Smooth muscle cell (in vitro differentiated cells): ENCODE results near the gene SMTNL1. TPM values are rescaled to one million over a fixed set of nuclear protein-coding genes. Genes with fewer than 3 reads are reported as not detected.

Experiments
- DNase-seq: peaks from one replicate; lab custom pipeline; 2025; ENCODE audit not compliant: unreplicated experiment; lab: John Stamatoyannopoulos, UW
- H2AFZ ChIP-seq: fragments of 200-600 bp; sonication (generic); 2 replicates; pipeline ENCODE4 v1.6.0; 2016; ENCODE audit warnings: antibody characterized with exemption, low read depth, mild to moderate bottlenecking
- H3F3A ChIP-seq: fragments of 200-600 bp; sonication (generic); 2 replicates; pipeline ENCODE4 v1.6.0; 2017; ENCODE audit warnings: antibody characterized with exemption, low read depth
- H3K27ac ChIP-seq: fragments of 200-600 bp; sonication (generic); 2 replicates; pipeline ENCODE4 v1.5.1; 2016; ENCODE audit warnings: low read depth, mild to moderate bottlenecking
- H3K27me3 ChIP-seq: fragments of 200-600 bp; sonication (generic); 2 replicates; pipeline ENCODE4 v1.6.1; 2016; ENCODE audit warnings: low read depth, mild to moderate bottlenecking
- H3K36me3 ChIP-seq: fragments of 200-600 bp; sonication (generic); 2 replicates; pipeline ENCODE4 v1.5.1; 2016; ENCODE audit warnings: low read depth
- H3K4me1 ChIP-seq: fragments of 200-600 bp; sonication (generic); 2 replicates; pipeline ENCODE4 v1.5.1; 2016; ENCODE audit warnings: low read depth
- H3K4me2 ChIP-seq: fragments of 200-600 bp; sonication (generic); 2 replicates; pipeline ENCODE4 v1.6.0; 2016; ENCODE audit warnings: mild to moderate bottlenecking
- H3K4me3 ChIP-seq: fragments of 200-600 bp; sonication (generic); 2 replicates; pipeline ENCODE4 v1.5.1; 2016; ENCODE audit warnings: mild to moderate bottlenecking
- H3K79me2 ChIP-seq: fragments of 200-600 bp; sonication (generic); 2 replicates; pipeline ENCODE4 v1.6.0; 2016; ENCODE audit warnings: low read depth, mild to moderate bottlenecking
- H3K9ac ChIP-seq: fragments of 200-600 bp; sonication (generic); 2 replicates; pipeline ENCODE4 v1.6.0; 2016; ENCODE audit warnings: low read depth
- H3K9me3 ChIP-seq: fragments of 200-600 bp; sonication (generic); replicated peaks from 2 replicates; pipeline ENCODE4 v1.5.1; 2016; ENCODE audit warnings: low read depth
- H4K20me1 ChIP-seq: fragments of 200-600 bp; sonication (generic); 2 replicates; pipeline ENCODE4 v1.6.0; 2016; ENCODE audit warnings: low read depth
- WGBS: methylation state at CpG from one replicate; pipeline ENCODE4 v1.1.7; 2016; ENCODE audit warnings: low lambda C conversion rate; 5-methylcytosine and 5-hydroxymethylcytosine counted together
- polyA plus RNA-seq: library from polyadenylated mRNA; unstranded; fragments of >200 nt; fragmentation: Nextera tagmentation; extraction: Ambion mirVana; gene quantifications from 2 replicates; pipeline ENCODE4 v1.2.1, GENCODE V29; 2016
- total RNA-seq: library from RNA; depleted of rRNA; stranded (reverse); fragments of >200 nt; gene quantifications from 2 replicates; pipeline ENCODE4 v1.2.3, GENCODE V29; 2014
- TF ChIP-seq, protein P1 (sequence below): fragments of 200-600 bp; sonication (generic); IDR thresholded peaks from 2 replicates; pipeline ENCODE4 v1.5.1; 2017; ENCODE audit warnings: borderline replicate concordance, mild to moderate bottlenecking, antibody characterized with exemption; ENCODE audit not compliant: insufficient read depth, poor library complexity, severe bottlenecking

The SMTNL1 gene
- total and polyA plus RNA-seq, 2 experiments from 2014 or later, result not detected

DNA sequence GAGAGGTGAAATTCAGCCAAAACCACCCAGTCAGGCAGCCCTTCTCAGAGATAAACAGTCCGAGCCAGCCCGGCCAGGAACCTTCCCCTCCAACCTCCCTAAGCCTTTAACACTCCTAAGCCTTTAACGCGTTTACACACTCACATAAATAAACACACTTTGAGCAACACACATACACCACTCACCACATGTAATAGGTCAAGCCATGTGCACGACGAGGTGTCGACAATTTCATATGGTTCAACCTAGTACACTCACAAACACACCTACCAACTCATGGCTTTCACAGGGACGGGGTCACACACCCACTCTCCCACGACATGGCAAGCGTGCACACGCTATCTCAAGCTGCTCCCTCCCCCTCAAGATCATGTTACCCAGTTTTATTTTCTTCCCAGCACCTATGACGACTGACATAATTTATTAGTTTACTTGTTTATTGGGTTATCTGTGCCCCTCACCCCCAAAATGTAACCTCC is 37.4 kb upstream of the SMTNL1 start:
- Histone ChIP-seq H3K27ac (no peak overlapping the region), H4K20me1 (no peaks in the 10 kb centered on the region), H3K4me2 (peak overlapping the region; percentile 82), H3F3A (no peaks in the 10 kb centered on the region), H3K4me1 (peaks cover 3% of the 10 kb centered on the region), H3K27me3 (no peaks in the 10 kb centered on the region), H3K9me3 (no peaks in the 10 kb centered on the region), H2AFZ (peak overlapping the region; percentile 49), H3K36me3 (no peaks in the 10 kb centered on the region), H3K9ac (no peak overlapping the region), H3K4me3 (peak overlapping the region; percentile 37), H3K79me2 (no peaks in the 10 kb centered on the region)
- no peak for DNase-seq
- TF ChIP-seq, protein P1, sequence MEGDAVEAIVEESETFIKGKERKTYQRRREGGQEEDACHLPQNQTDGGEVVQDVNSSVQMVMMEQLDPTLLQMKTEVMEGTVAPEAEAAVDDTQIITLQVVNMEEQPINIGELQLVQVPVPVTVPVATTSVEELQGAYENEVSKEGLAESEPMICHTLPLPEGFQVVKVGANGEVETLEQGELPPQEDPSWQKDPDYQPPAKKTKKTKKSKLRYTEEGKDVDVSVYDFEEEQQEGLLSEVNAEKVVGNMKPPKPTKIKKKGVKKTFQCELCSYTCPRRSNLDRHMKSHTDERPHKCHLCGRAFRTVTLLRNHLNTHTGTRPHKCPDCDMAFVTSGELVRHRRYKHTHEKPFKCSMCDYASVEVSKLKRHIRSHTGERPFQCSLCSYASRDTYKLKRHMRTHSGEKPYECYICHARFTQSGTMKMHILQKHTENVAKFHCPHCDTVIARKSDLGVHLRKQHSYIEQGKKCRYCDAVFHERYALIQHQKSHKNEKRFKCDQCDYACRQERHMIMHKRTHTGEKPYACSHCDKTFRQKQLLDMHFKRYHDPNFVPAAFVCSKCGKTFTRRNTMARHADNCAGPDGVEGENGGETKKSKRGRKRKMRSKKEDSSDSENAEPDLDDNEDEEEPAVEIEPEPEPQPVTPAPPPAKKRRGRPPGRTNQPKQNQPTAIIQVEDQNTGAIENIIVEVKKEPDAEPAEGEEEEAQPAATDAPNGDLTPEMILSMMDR, result no peak
- 37% methylated on average over 12 of the region's 12 CpGs for WGBS

DNA sequence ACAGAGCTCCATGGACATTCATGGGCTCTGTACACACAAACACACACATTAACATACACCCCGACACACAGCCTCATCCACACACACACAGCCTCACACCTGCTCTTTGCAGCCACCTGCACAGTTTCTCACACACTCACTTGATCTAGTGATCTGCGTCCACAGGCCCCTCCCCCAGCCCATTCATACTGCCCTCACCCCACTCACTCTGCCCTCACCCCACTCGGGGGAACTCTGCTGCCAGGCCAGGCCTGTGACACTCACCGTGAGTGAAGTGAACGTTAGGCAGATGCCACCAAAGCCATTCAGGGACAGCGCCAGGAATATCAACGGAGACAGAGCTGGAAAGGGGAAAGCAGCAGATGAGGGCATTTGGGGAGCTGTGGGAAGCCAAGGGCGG is 36.9 kb upstream of the SMTNL1 start:
- H3K27ac ChIP-seq, result no peak overlapping the region
- H3K9ac ChIP-seq, result no peak overlapping the region
- no peaks in the 10 kb centered on the region for H3K36me3 ChIP-seq
- no peak overlapping the region for H3K4me2 ChIP-seq
- no peaks in the 10 kb centered on the region for H3K27me3 ChIP-seq
- H3K4me3 ChIP-seq, result no peak overlapping the region
- no peaks in the 10 kb centered on the region for H3F3A ChIP-seq
- H4K20me1 ChIP-seq, result no peaks in the 10 kb centered on the region
- no peak for DNase-seq
- no peak overlapping the region for H2AFZ ChIP-seq
- 88% methylated on average over 8 of the region's 8 CpGs for WGBS
- peaks cover 3% of the 10 kb centered on the region for H3K4me1 ChIP-seq
- H3K9me3 ChIP-seq, result no peaks in the 10 kb centered on the region
- TF ChIP-seq, protein P1, result no peak
- no peaks in the 10 kb centered on the region for H3K79me2 ChIP-seq

DNA sequence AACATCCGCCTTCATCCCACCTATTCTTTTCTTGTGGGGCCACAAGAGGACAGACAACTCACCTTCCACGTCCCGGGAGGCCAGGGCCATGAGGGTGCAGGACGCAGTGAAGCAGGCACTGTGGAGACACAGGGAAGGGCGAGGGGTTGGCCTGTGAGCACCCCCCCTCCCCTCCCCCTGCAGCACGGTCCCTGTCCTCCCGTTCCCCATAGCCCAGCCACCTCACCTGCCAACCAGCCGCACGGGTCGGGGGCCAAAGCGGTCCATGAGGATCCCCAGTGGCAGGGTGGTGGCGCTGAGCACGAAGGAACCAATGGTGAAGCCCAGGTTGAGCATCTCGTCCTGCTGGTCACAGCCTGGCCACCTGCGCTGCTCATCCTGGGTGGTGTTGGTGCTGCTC is 36.5 kb upstream of the SMTNL1 start:
- no peak overlapping the region for H3K9ac ChIP-seq
- DNase-seq, result no peak
- no peak overlapping the region for H3K4me3 ChIP-seq
- H3K9me3 ChIP-seq, result no peaks in the 10 kb centered on the region
- H4K20me1 ChIP-seq, result no peaks in the 10 kb centered on the region
- no peak overlapping the region for H3K27ac ChIP-seq
- H3K27me3 ChIP-seq, result no peaks in the 10 kb centered on the region
- no peak overlapping the region for H3K4me2 ChIP-seq
- no peaks in the 10 kb centered on the region for H3K36me3 ChIP-seq
- H3F3A ChIP-seq, result no peaks in the 10 kb centered on the region
- TF ChIP-seq, protein P1, result no peak
- 96% methylated on average over 12 of the region's 15 CpGs for WGBS
- H3K79me2 ChIP-seq, result no peaks in the 10 kb centered on the region
- peaks cover 3% of the 10 kb centered on the region for H3K4me1 ChIP-seq
- H2AFZ ChIP-seq, result no peak overlapping the region

- no peaks in the 10 kb centered on the region for H4K20me1 ChIP-seq
- TF ChIP-seq, protein P1, result no peak
- DNase-seq, result no peak
- no peak overlapping the region for H3K9ac ChIP-seq
- H3F3A ChIP-seq, result no peaks in the 10 kb centered on the region
- H3K36me3 ChIP-seq, result no peaks in the 10 kb centered on the region
- H3K4me3 ChIP-seq, result no peak overlapping the region
- peaks cover 3% of the 10 kb centered on the region for H3K4me1 ChIP-seq
- no peaks in the 10 kb centered on the region for H3K79me2 ChIP-seq
- no peaks in the 10 kb centered on the region for H3K27me3 ChIP-seq
- no peak overlapping the region for H3K27ac ChIP-seq
- no peaks in the 10 kb centered on the region for H3K9me3 ChIP-seq
- no peak overlapping the region for H2AFZ ChIP-seq
- no peak overlapping the region for H3K4me2 ChIP-seq
- 89% methylated on average over 4 of the region's 4 CpGs for WGBS
Measured at GRCh38 chr11:57501953-57502352, 35.4 kb upstream of the SMTNL1 start.
